GM20431 (cell line): ENCODE data around the gene MR1.

Experiments
- in situ Hi-C: fragments of 300-500 bp; cut with MseI, MboI; formaldehyde crosslinking; loops from one replicate; pipeline ENCODE4 v1.15.0; 2020; ENCODE audit warnings: low sequenced_read_pairs; ENCODE audit not compliant: unreplicated experiment

MR1 gene

DNA sequence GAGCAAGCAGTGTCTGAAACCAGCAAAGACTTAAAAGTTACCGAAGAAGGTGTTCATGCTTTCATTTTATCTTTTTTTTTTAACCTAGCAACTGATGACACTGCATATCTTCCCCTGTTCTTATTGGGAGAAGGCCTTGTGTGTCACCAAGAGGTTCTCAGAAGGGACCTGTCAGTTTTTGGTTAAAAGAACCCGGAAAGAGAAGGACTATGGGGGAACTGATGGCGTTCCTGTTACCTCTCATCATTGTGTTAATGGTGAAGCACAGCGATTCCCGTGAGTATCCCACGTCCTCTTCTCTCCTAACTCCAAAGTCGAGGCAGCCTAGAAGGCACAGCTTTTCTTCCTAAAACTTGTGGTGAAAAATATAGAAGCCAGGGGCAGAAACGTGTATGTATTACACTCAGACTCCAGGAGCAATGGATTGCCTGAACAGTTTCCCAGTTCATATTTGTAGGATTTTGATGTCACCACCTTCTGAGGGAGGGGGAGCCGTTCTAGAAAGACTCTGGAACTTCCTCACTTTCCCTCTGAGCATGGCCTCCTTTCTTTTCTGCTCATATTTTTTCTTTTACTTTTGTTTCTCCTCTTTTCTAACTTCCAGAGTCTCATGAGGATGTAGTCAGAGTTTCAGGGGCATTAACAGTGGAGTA, at the start of gene MR1:
MR1 (plus strand) TSS at position 185 of the 653 bp plus-strand sequence; CDS start at position 210, 25 bp downstream.
- in situ Hi-C loops: no loop called here

DNA sequence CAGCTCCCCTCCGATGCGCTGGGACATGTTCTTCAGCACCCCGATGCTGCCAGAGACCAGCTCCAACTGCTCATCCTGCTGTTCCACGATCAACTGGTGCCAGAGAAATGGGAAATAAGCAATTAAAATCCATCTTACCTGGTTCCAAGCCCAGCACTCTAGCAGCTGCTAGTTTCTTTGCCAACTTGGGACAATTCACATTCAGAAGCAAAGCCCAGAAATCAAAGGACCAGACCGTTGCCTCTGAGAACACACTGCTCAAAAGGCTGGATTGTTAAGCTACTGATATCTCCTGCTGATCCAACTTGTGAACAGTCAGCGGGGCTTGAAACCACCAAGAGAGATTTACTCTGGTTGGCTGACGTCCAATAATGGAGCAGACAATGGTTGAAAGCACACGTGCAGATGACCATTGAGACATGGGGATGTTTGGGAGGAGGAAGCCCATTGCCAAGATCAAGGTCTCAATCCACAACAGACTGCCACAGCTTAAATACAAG, 45.5 kb upstream of the MR1 start:
- in situ Hi-C loops: no loop called here

GRCh38 chr1:180994262-180994661, 39.5 kb upstream of the MR1 start:
- in situ Hi-C loops: no loop called here

GRCh38 chr1:180997843-180998504, 35.8 kb upstream of the MR1 start:
- in situ Hi-C loops: no loop called here

GRCh38 chr1:181001091-181001780, 32.5 kb upstream of the MR1 start:
- in situ Hi-C loops: no loop called here

GRCh38 chr1:181002582-181003172, 31.1 kb upstream of the MR1 start:
- in situ Hi-C loops: no loop called here

DNA sequence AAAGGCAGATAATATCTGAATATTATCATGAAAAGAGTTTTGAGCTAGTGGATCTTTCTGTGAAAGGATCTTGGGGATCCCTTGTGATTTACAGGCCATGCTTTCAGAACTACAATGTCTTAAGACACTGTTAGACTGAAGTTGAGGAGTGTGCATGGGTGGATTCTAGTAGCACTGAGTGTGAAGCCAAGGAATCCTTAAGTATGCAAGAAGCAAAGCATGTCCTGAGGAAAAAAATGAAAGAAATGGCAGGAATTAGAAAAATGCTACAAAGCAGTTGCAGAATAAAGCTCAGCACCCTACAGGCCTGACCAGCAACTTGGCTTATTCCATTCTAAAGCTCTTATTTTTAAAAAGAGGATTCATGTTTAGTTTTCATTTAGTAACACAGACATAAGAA, 23.0 kb upstream of the MR1 start:
- in situ Hi-C loops: no loop called here

- in situ Hi-C loops: no loop called here
Measured at GRCh38 chr1:181011301-181012202, 22.2 kb upstream of the MR1 start.

GRCh38 chr1:181012203-181012745, 21.5 kb upstream of the MR1 start:
- in situ Hi-C loops: no loop called here

- in situ Hi-C loops: no loop called here
Measured at GRCh38 chr1:181013144-181013543, 20.6 kb upstream of the MR1 start.

GRCh38 chr1:181014477-181015250, 19.1 kb upstream of the MR1 start:
- in situ Hi-C loops: no loop called here

DNA sequence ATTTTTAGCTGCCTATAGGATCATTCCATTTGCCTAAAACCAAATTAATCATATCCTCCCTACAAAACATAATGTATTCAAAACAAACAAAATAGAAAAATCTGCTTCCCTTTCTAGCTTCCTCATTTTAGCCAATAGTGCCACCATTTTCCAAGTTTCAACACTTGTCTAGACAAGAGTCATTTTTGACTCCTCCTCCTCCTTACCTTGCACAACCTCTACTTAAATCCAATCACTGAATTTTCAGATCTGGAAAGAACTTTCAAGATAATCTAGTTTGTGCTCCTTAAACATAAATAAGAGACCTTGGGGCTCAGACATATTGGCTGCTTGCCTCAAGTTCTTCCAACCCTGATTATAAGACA, 18.6 kb upstream of the MR1 start:
- in situ Hi-C loops: no loop called here

DNA sequence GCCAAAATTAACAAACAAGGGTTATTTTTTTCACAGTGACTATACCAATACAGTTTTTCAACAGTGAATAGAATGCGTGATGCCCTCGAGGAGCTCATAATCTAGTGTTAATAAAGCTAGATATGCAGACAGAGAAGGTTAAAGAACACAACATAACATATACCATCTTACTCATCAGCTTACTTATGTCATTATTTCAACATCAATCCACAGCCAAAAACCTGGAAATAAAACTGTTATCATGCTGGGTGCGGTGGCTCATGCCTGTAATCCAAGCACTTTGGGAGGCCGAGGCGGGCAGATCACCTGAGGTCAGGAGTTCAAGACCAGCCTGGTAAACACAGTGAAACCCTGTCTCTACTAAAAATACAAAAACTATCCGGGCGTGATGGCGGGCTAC, 17.2 kb upstream of the MR1 start:
- in situ Hi-C loops: no loop called here

DNA sequence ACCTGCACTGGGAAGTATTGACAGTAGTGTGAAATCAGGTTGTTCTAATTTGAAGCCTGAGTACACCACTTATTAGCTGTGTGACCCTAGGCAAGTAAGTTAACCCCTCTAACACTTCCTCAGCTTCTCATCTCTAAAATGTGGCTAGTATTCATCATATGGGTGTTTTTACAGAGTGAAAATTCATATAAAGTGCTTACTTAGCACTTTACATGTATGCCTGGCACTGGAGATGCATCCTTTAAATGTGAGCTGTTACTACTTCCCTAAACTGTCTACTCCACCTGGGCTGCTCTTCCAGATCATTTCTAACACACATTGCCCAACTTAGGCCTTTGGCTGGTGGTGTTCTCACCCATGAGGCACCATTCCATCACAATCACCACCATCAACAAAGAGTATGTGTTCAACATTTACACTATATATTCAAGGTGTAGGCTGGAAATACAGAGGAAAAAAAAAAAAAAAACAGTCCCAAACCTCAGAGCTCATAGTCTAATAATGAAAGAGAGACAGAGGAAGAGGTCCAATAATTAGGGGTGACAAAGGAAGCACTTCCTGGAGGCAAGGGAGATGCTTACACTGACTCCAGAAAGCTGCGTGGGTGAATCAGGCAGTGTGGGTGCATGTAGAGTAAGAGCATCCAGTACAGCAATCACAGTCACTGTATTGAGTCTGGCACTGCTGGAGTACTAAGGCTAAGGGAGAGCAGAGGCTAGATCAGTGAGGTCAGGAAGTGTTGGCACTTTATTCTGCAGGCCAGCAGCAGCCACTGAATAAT, 14.7 kb upstream of the MR1 start:
- in situ Hi-C loops: no loop called here

DNA sequence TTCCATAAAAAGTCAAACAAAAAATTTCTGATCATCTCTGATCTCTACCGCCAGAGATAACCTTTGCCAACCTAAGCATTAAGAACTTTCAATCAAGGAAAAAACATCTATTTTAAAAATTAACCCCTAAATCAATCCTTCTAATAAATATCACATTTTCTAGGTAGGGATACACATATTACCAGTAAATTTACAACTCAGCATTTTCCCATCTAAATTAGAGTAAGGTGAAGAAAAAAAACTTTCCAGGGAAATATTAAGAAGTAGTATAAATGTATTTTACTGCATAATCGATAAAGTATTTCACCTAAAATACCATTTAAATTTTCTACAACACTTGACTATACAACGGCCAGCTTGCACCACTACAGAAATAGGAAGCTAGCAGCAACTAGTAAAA, 12.6 kb upstream of the MR1 start:
- in situ Hi-C loops: no loop called here

DNA sequence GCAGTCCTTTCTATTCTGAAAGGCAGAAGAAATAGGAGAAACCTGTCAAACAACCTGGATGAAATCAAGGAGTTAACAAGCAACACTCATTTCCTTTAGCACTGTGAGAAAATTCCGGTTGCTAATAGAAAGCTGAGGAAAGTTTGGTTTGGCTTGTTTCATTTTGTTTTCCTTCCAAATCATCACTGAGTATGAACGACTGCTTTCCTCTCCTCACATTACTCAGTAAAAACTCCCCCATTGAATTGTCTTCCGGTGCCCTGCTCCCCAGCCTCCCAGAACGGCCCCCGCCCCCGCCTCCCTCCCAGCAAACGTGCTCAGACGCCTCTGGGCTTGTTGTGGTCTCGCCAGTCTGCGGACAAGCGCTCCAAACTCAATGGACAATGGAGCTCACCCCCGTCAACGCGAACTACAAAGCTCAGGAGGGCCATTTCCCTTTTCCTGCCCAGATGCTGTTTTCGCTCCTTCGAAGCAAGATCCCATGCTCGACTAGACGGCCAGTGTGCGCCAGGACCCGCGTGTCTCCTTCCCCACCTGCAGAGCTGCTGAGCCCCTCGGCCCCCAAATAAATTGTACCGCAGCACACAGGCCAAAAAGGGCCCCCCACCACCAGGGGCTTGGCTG, 11.9 kb upstream of the MR1 start:
- in situ Hi-C loops: no loop called here

GRCh38 chr1:181023265-181024057, 10.3 kb upstream of the MR1 start:
- in situ Hi-C loops: no loop called here
